BLaER1 (cell line): Measurements from ENCODE around the gene AMPD2.

ENCODE experiments used
- H3K27ac ChIP-seq: shearing (Covaris generic); formaldehyde crosslinking; 2 replicates; pipeline ENCODE4 v1.8.1; 2022
- H3K27me3 ChIP-seq: shearing (Covaris generic); formaldehyde crosslinking; 2 replicates; pipeline ENCODE4 v1.8.1; 2022
- H3K36me3 ChIP-seq: shearing (Covaris generic); formaldehyde crosslinking; 2 replicates; pipeline ENCODE4 v1.8.1; 2022
- H3K4me1 ChIP-seq: shearing (Covaris generic); formaldehyde crosslinking; 2 replicates; pipeline ENCODE4 v1.8.1; 2022
- H3K4me2 ChIP-seq: shearing (Covaris generic); formaldehyde crosslinking; 2 replicates; pipeline ENCODE4 v1.8.1; 2022
- H3K4me3 ChIP-seq: shearing (Covaris generic); formaldehyde crosslinking; 2 replicates; pipeline ENCODE4 v1.8.1; 2022
- H3K9ac ChIP-seq: shearing (Covaris generic); formaldehyde crosslinking; 2 replicates; pipeline ENCODE4 v1.8.1; 2022
- H3K9me3 ChIP-seq: shearing (Covaris generic); formaldehyde crosslinking; 2 replicates; pipeline ENCODE4 v1.8.1; 2022
- H4K20me1 ChIP-seq: shearing (Covaris generic); formaldehyde crosslinking; 2 replicates; pipeline ENCODE4 v1.8.1; 2022
- Cebpa-rat ChIP-seq: shearing (Covaris generic); IDR thresholded peaks from 2 replicates; pipeline ENCODE4 v1.8.1; 2022

Gene AMPD2

DNA sequence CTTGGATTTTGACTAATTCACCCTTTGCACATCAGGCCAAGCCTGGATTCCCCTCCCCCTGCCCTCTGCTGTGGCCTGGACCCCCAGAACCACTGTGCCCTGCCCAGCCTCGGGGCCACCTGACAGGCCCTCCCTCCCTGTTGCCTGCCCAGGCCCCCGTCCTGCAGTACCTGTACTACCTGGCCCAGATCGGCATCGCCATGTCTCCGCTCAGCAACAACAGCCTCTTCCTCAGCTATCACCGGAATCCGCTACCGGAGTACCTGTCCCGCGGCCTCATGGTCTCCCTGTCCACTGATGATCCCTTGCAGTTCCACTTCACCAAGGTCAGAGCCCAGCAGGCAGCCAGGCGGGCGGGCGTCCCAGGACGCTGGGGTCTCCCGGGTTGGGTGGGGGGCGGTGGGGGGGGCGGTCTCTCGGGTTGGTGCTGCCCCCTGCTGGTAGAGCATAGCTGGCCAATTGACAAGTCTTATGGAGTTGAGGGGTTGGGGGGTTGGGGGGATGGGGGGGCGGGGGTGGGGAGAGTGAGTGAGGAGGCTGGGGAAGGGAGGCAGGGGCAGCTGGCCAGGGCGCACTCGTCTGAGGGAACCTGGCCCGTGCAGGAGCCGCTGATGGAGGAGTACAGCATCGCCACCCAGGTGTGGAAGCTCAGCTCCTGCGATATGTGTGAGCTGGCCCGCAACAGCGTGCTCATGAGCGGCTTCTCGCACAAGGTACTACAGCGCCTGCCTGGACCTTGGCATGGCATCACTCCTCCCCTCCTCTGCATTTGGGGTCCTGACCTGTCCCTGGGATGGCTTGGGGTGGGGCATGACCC is 10.7 kb downstream of the AMPD2 start:
- no peaks in the 10 kb centered on the region for H3K27me3 ChIP-seq
- H3K9me3 ChIP-seq = no peaks in the 10 kb centered on the region
- H3K4me3 ChIP-seq = no peak overlapping the region
- peaks cover 62% of the 10 kb centered on the region for H3K4me1 ChIP-seq
- peaks cover 60% of the 10 kb centered on the region for H4K20me1 ChIP-seq
- no peak overlapping the region for H3K4me2 ChIP-seq
- no peak overlapping the region for H3K27ac ChIP-seq
- TF ChIP-seq Cebpa-rat = no peak
- no peak overlapping the region for H3K9ac ChIP-seq
- peaks cover 69% of the 10 kb centered on the region for H3K36me3 ChIP-seq

DNA sequence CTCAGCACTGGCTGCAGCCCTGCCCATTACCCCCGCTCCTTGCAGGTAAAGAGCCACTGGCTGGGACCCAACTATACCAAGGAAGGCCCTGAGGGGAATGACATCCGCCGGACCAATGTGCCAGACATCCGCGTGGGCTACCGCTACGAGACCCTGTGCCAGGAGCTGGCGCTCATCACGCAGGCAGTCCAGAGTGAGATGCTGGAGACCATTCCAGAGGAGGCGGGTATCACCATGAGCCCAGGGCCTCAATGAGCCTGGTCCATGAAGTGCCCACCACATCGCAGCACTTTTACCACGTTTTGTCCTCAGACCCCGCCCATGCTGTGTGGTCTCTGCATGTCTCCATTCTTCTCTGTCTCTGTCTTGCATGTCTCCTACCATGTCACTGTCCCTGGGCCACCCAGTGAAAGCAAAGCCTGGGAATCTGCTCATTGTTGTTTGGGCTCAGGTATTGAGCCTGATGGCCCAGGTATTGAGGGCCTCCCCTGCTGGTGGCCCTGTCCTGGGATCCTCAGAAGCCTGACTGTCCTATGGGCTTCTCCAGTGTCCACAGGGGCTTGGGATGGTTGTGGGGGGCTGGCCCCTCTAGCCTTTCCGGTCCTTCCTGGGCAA is 11.4 kb downstream of the AMPD2 start:
- H3K9ac ChIP-seq = no peak overlapping the region
- no peaks in the 10 kb centered on the region for H3K9me3 ChIP-seq
- H3K36me3 ChIP-seq = peaks cover 66% of the 10 kb centered on the region
- TF ChIP-seq Cebpa-rat = no peak
- H3K27me3 ChIP-seq = no peaks in the 10 kb centered on the region
- 0 out of 2 replicates have a peak overlapping the region, but pooled peaks have one; percentile 13 for H3K27ac ChIP-seq
- H3K4me1 ChIP-seq = peaks cover 56% of the 10 kb centered on the region
- H4K20me1 ChIP-seq = peaks cover 53% of the 10 kb centered on the region
- H3K4me3 ChIP-seq = no peak overlapping the region
- no peak overlapping the region for H3K4me2 ChIP-seq

DNA sequence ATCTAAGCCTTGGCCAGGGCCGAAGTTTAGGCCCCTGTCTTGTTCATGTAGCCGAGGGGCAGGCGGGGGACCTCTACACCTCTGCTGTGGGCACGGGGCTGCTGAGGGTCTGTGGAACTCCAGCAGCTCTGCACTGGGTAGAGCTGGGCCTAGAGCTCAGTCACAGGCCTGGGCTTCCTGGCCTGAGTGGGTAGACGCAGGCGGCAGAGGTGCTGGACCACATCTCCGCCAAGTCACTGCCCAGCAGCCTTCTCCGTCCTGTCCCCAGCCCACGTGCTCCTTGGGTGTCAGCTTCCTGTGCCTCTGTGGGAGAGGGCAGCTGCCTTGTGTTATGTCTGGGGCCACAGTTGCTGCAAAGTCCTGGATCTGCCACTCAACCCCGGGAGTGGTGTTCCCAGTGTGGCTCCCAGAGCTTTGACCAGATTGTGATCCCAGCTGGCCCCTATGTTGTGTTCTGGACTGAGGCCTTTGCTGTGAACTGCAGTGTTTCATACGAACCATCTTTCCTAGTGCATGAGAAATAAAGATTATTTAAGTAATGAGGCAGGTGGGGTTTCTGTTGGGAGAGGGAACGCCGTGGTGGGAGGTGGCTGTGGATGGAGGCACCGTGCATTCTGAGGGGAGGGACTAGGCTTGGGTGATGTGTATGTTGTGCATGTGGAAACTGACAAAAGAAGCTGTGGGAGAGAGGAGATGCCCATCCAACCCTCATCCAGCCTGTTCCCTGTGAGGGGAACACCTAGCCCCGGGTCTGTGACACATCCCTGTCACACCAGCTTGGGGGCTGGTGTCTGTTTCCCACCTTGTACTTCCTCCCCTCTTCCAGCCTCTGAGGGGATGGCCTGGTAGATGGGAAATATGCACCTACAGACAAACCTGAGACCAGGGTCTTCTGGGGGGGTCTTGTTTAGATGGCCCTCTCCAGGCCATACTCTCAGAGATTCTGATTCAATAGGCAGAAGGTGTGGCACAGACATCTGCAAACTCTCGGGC is 12.2 kb downstream of the AMPD2 start:
- 0 out of 2 replicates have a peak overlapping the region, but pooled peaks have one; percentile 13 for H3K27ac ChIP-seq
- peaks cover 44% of the 10 kb centered on the region for H4K20me1 ChIP-seq
- peaks cover 55% of the 10 kb centered on the region for H3K4me1 ChIP-seq
- no peaks in the 10 kb centered on the region for H3K27me3 ChIP-seq
- H3K36me3 ChIP-seq = peaks cover 58% of the 10 kb centered on the region
- H3K4me2 ChIP-seq = peak overlapping the region; percentile 22; the same call in 1 of the 2 replicates
- TF ChIP-seq Cebpa-rat = no peak
- H3K9ac ChIP-seq = peak overlapping the region; percentile 27; the same call in 1 of the 2 replicates
- H3K4me3 ChIP-seq = no peak overlapping the region
- H3K9me3 ChIP-seq = no peaks in the 10 kb centered on the region

DNA sequence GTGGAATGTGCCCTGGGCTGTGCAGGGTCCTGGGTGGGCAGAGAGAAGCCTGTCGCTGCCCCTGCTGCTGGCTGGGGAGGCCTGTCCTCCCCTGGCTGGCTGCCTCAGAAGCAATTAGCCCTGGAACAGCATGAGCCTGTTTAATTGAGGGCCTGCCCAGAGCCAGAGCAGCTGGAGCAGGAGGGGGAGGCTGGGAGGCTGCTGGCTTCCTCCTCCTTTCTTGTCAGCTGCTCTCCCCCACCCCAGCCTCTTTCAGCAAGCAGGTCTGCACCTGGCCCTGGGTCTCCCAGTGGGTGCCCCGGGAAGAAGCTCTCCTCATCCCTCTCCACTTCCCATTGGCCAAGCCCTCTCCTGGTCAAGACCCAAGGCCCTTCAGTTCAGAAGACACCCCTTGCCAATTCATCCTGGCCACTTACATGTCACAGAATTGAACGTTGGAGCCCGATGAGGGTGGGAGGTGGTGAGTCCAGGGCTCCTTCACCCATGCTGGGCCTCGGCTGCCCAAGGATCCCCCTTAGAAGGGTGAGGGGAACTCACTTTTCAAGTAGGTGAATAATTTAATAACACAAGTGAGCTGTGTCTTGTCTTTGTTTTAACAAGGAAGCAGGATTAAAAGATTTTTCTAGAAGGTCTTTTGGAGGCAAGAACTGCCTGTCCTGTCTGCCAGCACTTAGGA is 13.2 kb downstream of the AMPD2 start:
- Histone ChIP-seq H4K20me1 (peaks cover 34% of the 10 kb centered on the region), H3K4me2 (peak overlapping the region; percentile 22; the same call in 1 of the 2 replicates), H3K36me3 (peaks cover 48% of the 10 kb centered on the region), H3K9ac (peak overlapping the region; percentile 27; the same call in 1 of the 2 replicates), H3K9me3 (no peaks in the 10 kb centered on the region), H3K27me3 (no peaks in the 10 kb centered on the region), H3K4me3 (no peak overlapping the region), H3K27ac (no peak overlapping the region), H3K4me1 (peaks cover 45% of the 10 kb centered on the region)
- TF ChIP-seq Cebpa-rat = no peak

DNA sequence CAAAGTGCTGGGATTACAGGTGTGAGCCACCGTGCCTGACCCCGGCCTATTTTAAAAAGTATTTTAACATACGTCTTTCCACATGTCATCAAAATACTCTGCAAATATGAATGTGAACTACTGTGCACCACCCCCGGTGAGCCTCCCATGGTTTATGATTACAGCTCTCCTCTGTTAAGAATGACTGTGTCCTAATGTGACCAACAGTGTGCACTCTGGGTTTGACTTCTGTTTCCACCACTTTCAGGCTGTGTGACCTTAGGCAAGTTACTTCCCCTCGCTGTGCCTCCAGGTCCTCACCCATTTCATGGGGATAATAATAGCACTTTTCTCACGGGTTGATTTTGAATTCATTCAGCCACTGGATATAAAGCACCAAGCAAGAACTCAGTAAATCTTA is 14.7 kb downstream of the AMPD2 start:
- Histone ChIP-seq H3K9me3 (no peaks in the 10 kb centered on the region), H3K4me1 (peaks cover 30% of the 10 kb centered on the region), H3K4me2 (no peak overlapping the region), H3K27ac (no peak overlapping the region), H3K4me3 (no peak overlapping the region), H4K20me1 (peaks cover 21% of the 10 kb centered on the region; the same call in 1 of the 2 replicates), H3K9ac (no peak overlapping the region), H3K36me3 (peaks cover 33% of the 10 kb centered on the region), H3K27me3 (no peaks in the 10 kb centered on the region)
- no peak for TF ChIP-seq Cebpa-rat

DNA sequence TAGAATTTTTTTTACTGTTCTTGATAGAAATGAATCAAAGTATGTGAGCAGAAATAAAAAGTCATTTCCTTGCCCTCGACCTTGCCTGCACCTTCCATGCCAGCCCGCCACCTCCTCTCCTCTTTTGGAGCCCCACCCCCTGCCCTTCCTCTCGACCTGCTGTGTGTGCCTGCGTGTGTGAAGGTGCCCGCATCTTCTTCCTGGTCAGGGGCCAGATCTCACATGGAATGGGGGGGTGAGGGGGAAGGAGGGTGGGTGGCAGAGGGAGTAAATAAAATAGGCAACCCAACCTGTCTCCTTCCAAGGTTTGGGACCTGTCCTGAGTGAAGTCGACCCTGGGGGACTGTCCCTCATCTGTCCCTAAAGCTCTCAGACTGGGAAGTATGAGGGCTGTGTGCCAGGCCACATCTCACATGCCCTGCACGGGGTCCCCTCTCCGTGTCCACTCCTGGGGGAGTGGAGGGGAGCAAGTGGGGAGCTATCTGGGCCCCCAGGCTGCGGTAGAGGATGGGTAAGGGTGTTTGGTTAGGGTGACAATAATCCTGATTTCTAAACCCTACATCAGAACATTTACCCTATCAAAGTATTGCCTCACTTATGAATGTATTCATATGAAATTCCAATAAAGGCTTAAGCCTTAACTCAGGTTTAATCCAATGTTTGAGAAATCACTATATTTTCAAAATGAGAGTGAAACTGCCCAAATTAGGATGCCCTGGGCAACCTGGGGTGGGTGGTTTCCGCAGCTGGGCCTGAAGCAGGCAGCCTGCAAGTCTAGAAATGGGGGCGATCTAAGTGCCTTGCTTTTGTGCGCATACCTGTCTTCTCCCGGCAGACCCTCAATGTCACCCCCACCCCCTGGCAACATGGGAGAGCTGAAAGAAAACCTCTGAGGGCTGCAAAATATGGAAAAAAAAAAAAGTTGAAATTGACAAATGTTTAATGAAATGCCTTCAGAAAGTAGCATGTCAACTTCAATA is 15.4 kb downstream of the AMPD2 start:
- Histone ChIP-seq H3K4me1 (peaks cover 32% of the 10 kb centered on the region), H3K27me3 (no peaks in the 10 kb centered on the region), H3K36me3 (peaks cover 26% of the 10 kb centered on the region), H3K27ac (no peak overlapping the region), H3K4me3 (no peak overlapping the region), H3K9me3 (no peaks in the 10 kb centered on the region), H3K9ac (no peak overlapping the region), H3K4me2 (no peak overlapping the region), H4K20me1 (0 out of 2 replicates have a peak, but pooled peaks cover 15% of the 10 kb centered on the region)
- no peak for TF ChIP-seq Cebpa-rat

DNA sequence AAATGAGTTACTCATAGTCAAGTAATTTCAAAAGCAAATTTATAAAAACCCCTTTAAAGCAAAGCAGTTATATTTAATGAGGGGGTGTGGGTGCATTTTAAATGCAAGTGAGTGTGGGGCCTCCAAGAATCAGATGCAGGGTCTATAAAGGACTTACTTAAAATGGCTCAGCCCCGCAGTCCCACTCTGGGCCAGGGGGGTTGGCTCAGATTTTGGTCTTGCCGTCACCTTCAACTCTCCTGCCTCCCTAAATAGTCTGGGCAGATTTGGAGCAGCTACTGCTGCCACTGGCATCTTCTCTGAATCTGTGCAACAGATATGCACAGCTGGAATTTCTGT is 16.2 kb downstream of the AMPD2 start:
- no peak for TF ChIP-seq Cebpa-rat

DNA sequence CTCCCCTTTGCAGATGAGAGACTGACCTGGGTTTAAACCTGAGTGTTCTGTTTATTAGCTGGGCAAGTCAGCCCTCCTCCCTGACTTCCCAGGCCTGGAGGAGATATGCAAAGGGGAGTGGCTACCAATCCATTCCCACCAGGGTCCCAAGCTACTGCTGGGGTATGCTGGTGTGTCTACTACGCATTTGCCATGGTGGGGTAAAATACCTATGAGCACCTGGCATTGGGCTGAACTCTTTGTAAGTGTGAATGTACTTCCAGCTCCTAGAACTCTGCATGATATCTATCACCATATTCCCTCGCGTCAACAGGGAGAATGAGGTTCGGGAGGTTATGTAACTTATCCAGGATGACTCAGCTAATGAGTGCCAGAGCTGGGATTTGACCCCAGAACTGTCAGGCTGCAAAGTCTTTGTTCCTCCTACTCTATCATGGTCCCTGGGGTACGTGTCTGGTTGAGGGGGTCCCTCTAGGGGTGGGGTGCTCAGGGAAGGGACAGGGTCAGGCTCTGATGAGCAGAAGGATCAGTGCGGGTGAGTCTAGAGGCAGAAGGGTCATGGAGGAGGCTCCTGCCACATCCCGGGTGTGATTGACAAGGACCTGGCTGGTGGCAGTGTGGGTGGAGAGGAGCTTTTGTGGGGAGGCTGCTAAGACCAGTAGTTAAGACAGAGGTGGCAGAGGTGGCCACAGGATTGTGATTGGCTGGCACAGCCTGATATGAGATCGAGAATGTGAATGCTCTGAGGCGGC is 16.7 kb downstream of the AMPD2 start:
- H3K4me2 ChIP-seq = no peak overlapping the region
- no peaks in the 10 kb centered on the region for H3K9me3 ChIP-seq
- no peak overlapping the region for H3K9ac ChIP-seq
- H3K27ac ChIP-seq = no peak overlapping the region
- H3K4me1 ChIP-seq = peaks cover 37% of the 10 kb centered on the region
- no peaks in the 10 kb centered on the region for H3K27me3 ChIP-seq
- H3K36me3 ChIP-seq = peaks cover 15% of the 10 kb centered on the region
- TF ChIP-seq Cebpa-rat = no peak
- 0 out of 2 replicates have a peak, but pooled peaks cover 8% of the 10 kb centered on the region for H4K20me1 ChIP-seq
- H3K4me3 ChIP-seq = no peak overlapping the region

More for the DNA sequence above, 16.2 kb downstream of the AMPD2 start:
- H3K36me3 ChIP-seq = peaks cover 20% of the 10 kb centered on the region
- H3K4me1 ChIP-seq = peaks cover 37% of the 10 kb centered on the region
- no peaks in the 10 kb centered on the region for H3K27me3 ChIP-seq
- H4K20me1 ChIP-seq = 0 out of 2 replicates have a peak, but pooled peaks cover 13% of the 10 kb centered on the region
- no peak overlapping the region for H3K9ac ChIP-seq
- H3K4me3 ChIP-seq = no peak overlapping the region
- H3K9me3 ChIP-seq = no peaks in the 10 kb centered on the region
- no peak overlapping the region for H3K27ac ChIP-seq
- H3K4me2 ChIP-seq = no peak overlapping the region
